Neural crest cell (in vitro differentiated cells): ENCODE data around the gene SLC37A1. TPM values are rescaled to one million over a fixed set of nuclear protein-coding genes. Genes with fewer than 3 reads are reported as not detected.

ENCODE experiments used
- DNase-seq: peaks from one replicate; pipeline ENCODE4 v3.0.0; 2021; ENCODE audit warnings: low read depth, mixed read lengths, low spot score
- H3K27ac Mint-ChIP-seq: one replicate; pipeline ENCODE4 v1.8.0; 2021; ENCODE audit warnings: mild to moderate bottlenecking, mixed read lengths; ENCODE audit not compliant: unreplicated experiment
- H3K27me3 Mint-ChIP-seq: 2 replicates; pipeline ENCODE4 v1.8.0; 2021; ENCODE audit warnings: low read depth, mild to moderate bottlenecking, mixed read lengths
- H3K36me3 Mint-ChIP-seq: 2 replicates; pipeline ENCODE4 v1.8.0; 2021; ENCODE audit warnings: low read depth, mild to moderate bottlenecking, mixed read lengths
- H3K4me1 Mint-ChIP-seq: 2 replicates; pipeline ENCODE4 v1.8.0; 2021; ENCODE audit warnings: mixed read lengths
- H3K4me3 Mint-ChIP-seq: one replicate; pipeline ENCODE4 v1.8.0; 2021; ENCODE audit warnings: mild to moderate bottlenecking, mixed read lengths
- H3K9me3 Mint-ChIP-seq: 2 replicates; pipeline ENCODE4 v1.8.0; 2021; ENCODE audit warnings: mixed read lengths
- total RNA-seq: library from RNA; stranded (reverse); gene quantifications from 2 replicates; pipeline ENCODE4 v1.2.1, GENCODE V29; 2021
- TF ChIP-seq, protein P1 (sequence below): fragments of 200-600 bp; sonication (generic); conservative IDR thresholded peaks from 2 replicates; pipeline ENCODE4 v1.5.0; 2021; ENCODE audit warnings: antibody characterized with exemption, mild to moderate bottlenecking

The SLC37A1 gene
- total RNA-seq, 1 donor from 2014 or later, result 9.1 TPM

DNA sequence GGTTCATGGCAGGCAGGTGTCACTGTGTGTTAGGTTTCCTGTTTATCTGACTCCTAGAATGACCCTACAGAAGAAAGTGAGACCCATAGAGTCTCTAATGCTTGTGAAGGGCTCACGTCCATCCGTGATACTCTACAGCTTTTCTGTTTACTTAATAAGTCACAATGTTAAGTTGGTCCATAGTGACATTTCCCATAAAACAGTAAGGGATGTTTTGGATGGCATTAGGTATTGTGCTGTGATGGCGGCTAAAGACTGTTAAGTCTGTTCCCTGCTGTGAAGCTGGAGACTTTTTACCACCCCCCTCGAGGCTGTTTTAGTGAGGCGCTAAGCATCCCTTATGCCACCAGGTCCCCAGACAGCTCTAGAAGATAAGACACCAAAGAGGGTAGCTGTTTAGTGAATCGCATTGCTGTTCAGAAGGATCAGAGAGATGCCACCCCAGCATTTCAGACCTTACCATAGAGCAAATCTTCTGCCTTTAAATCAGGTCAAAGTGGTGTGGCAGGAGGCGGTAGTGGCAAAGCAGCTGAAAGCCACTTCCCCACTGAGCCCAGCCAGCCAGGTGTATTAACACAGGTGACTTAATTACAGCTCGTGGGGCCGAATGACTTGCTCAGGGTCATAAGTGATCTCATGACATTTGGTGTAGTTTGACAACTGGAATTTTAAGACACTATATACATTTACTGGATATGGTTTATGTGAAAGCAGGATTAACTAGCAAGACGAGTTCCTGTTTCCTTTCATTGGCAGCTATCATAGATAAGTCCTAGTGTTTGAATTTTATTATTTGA lies 25.0 kb downstream of the SLC37A1 start:
- Mint-ChIP-seq H3K4me3 (no peak overlapping the region), H3K27ac (no peak overlapping the region), H3K9me3 (no peaks in the 10 kb centered on the region), H3K36me3 (no peaks in the 10 kb centered on the region), H3K27me3 (no peaks in the 10 kb centered on the region), H3K4me1 (peaks cover 5% of the 10 kb centered on the region)
- TF ChIP-seq, protein P1, sequence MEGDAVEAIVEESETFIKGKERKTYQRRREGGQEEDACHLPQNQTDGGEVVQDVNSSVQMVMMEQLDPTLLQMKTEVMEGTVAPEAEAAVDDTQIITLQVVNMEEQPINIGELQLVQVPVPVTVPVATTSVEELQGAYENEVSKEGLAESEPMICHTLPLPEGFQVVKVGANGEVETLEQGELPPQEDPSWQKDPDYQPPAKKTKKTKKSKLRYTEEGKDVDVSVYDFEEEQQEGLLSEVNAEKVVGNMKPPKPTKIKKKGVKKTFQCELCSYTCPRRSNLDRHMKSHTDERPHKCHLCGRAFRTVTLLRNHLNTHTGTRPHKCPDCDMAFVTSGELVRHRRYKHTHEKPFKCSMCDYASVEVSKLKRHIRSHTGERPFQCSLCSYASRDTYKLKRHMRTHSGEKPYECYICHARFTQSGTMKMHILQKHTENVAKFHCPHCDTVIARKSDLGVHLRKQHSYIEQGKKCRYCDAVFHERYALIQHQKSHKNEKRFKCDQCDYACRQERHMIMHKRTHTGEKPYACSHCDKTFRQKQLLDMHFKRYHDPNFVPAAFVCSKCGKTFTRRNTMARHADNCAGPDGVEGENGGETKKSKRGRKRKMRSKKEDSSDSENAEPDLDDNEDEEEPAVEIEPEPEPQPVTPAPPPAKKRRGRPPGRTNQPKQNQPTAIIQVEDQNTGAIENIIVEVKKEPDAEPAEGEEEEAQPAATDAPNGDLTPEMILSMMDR, result no peak
- no peak for DNase-seq

DNA sequence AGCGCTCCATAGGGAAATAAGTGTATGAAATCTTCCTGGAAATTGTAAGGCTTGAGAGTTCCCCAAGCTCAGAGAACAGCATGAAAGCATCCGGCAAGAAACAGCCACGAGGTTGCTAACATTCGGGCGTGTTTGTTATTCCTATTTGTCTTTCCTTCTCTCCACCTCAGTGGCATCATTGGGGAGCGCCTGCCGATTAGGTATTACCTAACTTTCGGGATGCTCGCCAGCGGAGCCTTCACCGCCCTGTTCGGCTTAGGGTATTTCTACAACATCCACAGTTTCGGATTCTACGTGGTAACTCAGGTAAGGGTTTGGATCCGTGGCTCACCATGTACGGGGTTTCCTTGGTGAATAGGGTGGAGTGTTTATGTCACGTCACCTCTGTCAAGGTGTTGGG lies 25.7 kb downstream of the SLC37A1 start:
- no peak overlapping the region for H3K27ac Mint-ChIP-seq

DNA sequence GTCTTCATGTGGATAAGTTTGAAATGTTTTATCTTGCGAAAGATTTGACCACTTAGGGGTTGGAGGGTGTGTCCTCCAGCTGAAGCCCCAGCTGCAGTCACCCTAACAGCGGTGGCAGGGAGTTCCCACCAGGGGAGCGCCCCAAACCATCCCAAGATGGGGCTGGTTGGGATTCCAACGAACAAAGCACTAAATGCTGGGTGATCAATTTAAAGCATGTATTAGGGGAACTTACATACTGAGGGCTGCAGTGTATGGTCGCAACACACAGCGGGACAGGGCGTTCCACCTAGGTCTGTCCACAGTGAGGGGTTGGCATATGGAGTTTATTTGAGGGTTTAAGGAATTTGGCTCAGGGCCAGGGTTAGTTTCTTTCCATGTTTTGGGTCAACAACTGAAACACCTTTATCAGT lies 26.3 kb downstream of the SLC37A1 start:
- TF ChIP-seq, protein P1, result no peak
- Mint-ChIP-seq H3K27ac (peak overlapping the region; percentile 89), H3K27me3 (no peaks in the 10 kb centered on the region), H3K4me1 (peaks cover 6% of the 10 kb centered on the region), H3K36me3 (no peaks in the 10 kb centered on the region), H3K9me3 (no peaks in the 10 kb centered on the region), H3K4me3 (no peak overlapping the region)
- no peak for DNase-seq

More for the DNA sequence above, 25.7 kb downstream of the SLC37A1 start:
- Mint-ChIP-seq H3K36me3 (no peaks in the 10 kb centered on the region), H3K4me3 (no peak overlapping the region), H3K4me1 (peaks cover 5% of the 10 kb centered on the region), H3K27me3 (no peaks in the 10 kb centered on the region), H3K9me3 (no peaks in the 10 kb centered on the region)
- TF ChIP-seq, protein P1, result no peak
- no peak for DNase-seq

DNA sequence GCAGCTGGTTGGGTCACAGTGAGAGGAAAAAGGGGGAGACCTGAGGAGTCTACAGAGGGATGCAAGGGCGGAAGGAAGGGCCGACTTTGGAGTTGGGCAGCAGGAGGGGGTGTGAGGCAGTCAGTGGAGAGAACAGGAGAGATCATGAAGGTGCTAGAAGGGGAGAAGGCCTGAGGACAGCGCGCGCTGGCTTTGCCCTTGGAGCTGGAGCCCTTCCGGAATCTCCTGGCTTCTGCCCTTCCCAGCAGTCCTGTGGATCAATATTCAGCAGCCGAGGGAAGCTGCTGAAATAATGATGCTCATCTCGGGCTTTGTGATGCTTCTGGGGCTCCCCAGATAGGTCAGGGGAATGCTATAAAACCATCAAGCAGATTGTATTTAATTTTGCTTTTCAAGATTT lies 26.7 kb downstream of the SLC37A1 start:
- DNase-seq, result no peak
- Mint-ChIP-seq H3K36me3 (no peaks in the 10 kb centered on the region), H3K4me1 (peaks cover 5% of the 10 kb centered on the region), H3K4me3 (no peak overlapping the region), H3K27ac (peak overlapping the region; percentile 89), H3K9me3 (no peaks in the 10 kb centered on the region), H3K27me3 (no peaks in the 10 kb centered on the region)
- TF ChIP-seq, protein P1, result no peak

DNA sequence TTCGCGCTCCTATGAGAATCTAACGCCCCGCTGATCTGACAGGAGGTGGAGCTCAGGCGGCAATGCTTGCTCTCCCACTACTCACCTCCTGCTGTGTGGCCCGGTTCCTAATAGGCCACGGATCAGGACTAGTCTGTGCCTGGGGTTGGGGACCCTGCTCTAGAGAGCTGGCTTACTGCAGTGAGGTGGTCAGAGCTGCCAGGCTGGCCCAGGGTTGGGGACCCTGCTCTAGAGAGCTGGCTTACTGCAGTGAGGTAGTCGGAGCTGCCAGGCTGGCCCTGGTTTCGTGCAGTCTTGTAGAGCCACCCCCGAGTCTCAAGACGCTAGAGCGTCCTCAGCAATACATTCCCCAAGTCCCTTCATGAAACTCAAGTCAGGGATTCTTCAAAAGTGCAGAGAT lies 27.5 kb downstream of the SLC37A1 start:
- H3K9me3 Mint-ChIP-seq, result no peaks in the 10 kb centered on the region
- DNase-seq, result no peak
- TF ChIP-seq, protein P1, result no peak
- H3K36me3 Mint-ChIP-seq, result no peaks in the 10 kb centered on the region
- no peaks in the 10 kb centered on the region for H3K27me3 Mint-ChIP-seq
- no peak overlapping the region for H3K4me3 Mint-ChIP-seq
- H3K4me1 Mint-ChIP-seq, result peaks cover 5% of the 10 kb centered on the region
- H3K27ac Mint-ChIP-seq, result no peak overlapping the region
